Endodermal cell (in vitro differentiated cells): ENCODE results near the gene PLEKHA5. TPM values are rescaled to one million over a fixed set of nuclear protein-coding genes. Genes with fewer than 3 reads are reported as not detected.

Experiments used
- DNase-seq: peaks from one replicate; pipeline ENCODE4 v3.0.0-alpha.2; 2017
- H3K27ac ChIP-seq: 2 replicates; pipeline ENCODE4 v1.5.1; 2013; ENCODE audit warnings: mild to moderate bottlenecking, low read depth, low read length, moderate library complexity
- H3K27me3 ChIP-seq: 2 replicates; pipeline ENCODE4 v1.6.1; 2013; ENCODE audit warnings: mild to moderate bottlenecking, low read length, moderate library complexity; ENCODE audit not compliant: insufficient read depth, control insufficient read depth, poor library complexity, severe bottlenecking
- H3K36me3 ChIP-seq: 2 replicates; pipeline ENCODE4 v1.7.0; 2013; ENCODE audit warnings: mild to moderate bottlenecking, low read length, moderate library complexity; ENCODE audit not compliant: control insufficient read depth, insufficient read depth
- H3K4me1 ChIP-seq: one replicate; pipeline ENCODE4 v1.7.0; 2013; ENCODE audit warnings: low read length; ENCODE audit not compliant: control insufficient read depth, insufficient read depth
- H3K4me3 ChIP-seq: 2 replicates; pipeline ENCODE4 v1.5.1; 2013; ENCODE audit warnings: mild to moderate bottlenecking, low read length, moderate library complexity
- H3K9ac ChIP-seq: 2 replicates; pipeline ENCODE4 v1.6.1; 2013; ENCODE audit warnings: mild to moderate bottlenecking, low read length, moderate library complexity; ENCODE audit not compliant: poor library complexity, severe bottlenecking; ENCODE audit errors: extremely low read depth
- H3K9me3 ChIP-seq: 2 replicates; pipeline ENCODE4 v1.6.1; 2013; ENCODE audit warnings: mild to moderate bottlenecking, low read length, moderate library complexity; ENCODE audit not compliant: control insufficient read depth
- H3K27ac Mint-ChIP-seq: 2 replicates; pipeline ENCODE4 v1.8.0; 2020; ENCODE audit warnings: mixed read lengths
- H3K27me3 Mint-ChIP-seq: 2 replicates; pipeline ENCODE4 v1.8.0; 2021; ENCODE audit warnings: mild to moderate bottlenecking, mixed read lengths; ENCODE audit not compliant: insufficient read depth
- H3K36me3 Mint-ChIP-seq: 2 replicates; pipeline ENCODE4 v1.8.0; 2020; ENCODE audit warnings: low read depth, mixed read lengths
- H3K4me1 Mint-ChIP-seq: 2 replicates; pipeline ENCODE4 v1.8.0; 2020; ENCODE audit warnings: mixed read lengths
- H3K4me3 Mint-ChIP-seq: 2 replicates; pipeline ENCODE4 v1.8.0; 2020; ENCODE audit warnings: mild to moderate bottlenecking, moderate library complexity, mixed read lengths
- H3K9me3 Mint-ChIP-seq: 2 replicates; pipeline ENCODE4 v1.8.0; 2020; ENCODE audit warnings: mild to moderate bottlenecking, mixed read lengths
- CTCF ChIP-seq: fragments of 200-600 bp; sonication (generic); conservative IDR thresholded peaks from 2 replicates; pipeline ENCODE4 v1.5.0; 2021; ENCODE audit warnings: antibody characterized with exemption, mild to moderate bottlenecking
- WGBS, 2 experiments: methylation state at CpG; one replicate each; pipeline versions ENCODE4 v1.1.5 to v1.1.7; 2013; ENCODE audit warnings: missing lambda C conversion rate in 2 of 2, mixed read lengths in 1 of 2; ENCODE audit not compliant: insufficient coverage in 1 of 2, insufficient read length in 1 of 2; 5-methylcytosine and 5-hydroxymethylcytosine counted together
- total RNA-seq, 2 donors: library from RNA; stranded (reverse); fragmentation: NEBNext Ultra II Directional in 1 of 2; extraction: Animal tissue kit (Norgen Biotek cat#: 25700) in 1 of 2; gene quantifications; 2 replicates in 1 of 2; 3 replicates in 1 of 2; pipeline ENCODE4 v1.2.1, GENCODE V29; 2021

Gene PLEKHA5
- total RNA-seq, 2 donors from 2014 or later: 48.5 to 139 TPM

- Histone ChIP-seq H3K36me3 (peaks cover 60% of the 10 kb centered on the region), H3K27me3 (no peaks in the 10 kb centered on the region), H3K27ac (no peak overlapping the region), H3K4me1 (no peaks in the 10 kb centered on the region), H3K9ac (no peak overlapping the region), H3K4me3 (no peak overlapping the region), H3K9me3 (no peaks in the 10 kb centered on the region)
- Mint-ChIP-seq H3K4me3 (no peak overlapping the region), H3K36me3 (peaks cover 54% of the 10 kb centered on the region), H3K4me1 (no peaks in the 10 kb centered on the region), H3K27me3 (no peaks in the 10 kb centered on the region), H3K27ac (no peak overlapping the region), H3K9me3 (no peaks in the 10 kb centered on the region)
- no peak for TF ChIP-seq CTCF
- DNase-seq: no peak
These were observed 148.2 kb downstream of the PLEKHA5 start for GRCh38 chr12:19277711-19278110.

GRCh38 chr12:19278407-19278806, 148.9 kb downstream of the PLEKHA5 start:
- Histone ChIP-seq H3K27me3 (no peaks in the 10 kb centered on the region), H3K27ac (no peak overlapping the region), H3K9ac (no peak overlapping the region), H3K4me3 (no peak overlapping the region), H3K4me1 (no peaks in the 10 kb centered on the region), H3K9me3 (no peaks in the 10 kb centered on the region), H3K36me3 (peaks cover 57% of the 10 kb centered on the region)
- Mint-ChIP-seq H3K9me3 (no peaks in the 10 kb centered on the region), H3K36me3 (peaks cover 52% of the 10 kb centered on the region), H3K4me1 (no peaks in the 10 kb centered on the region), H3K27me3 (no peaks in the 10 kb centered on the region), H3K27ac (no peak overlapping the region), H3K4me3 (no peak overlapping the region)
- no peak for DNase-seq
- no peak for TF ChIP-seq CTCF
- 95 to 100% methylated on average over 2 of the region's 2 CpGs for whole genome bisulfite sequencing, 2 experiments

- H3K9me3 Mint-ChIP-seq: no peaks in the 10 kb centered on the region
- H3K36me3 Mint-ChIP-seq: peaks cover 61% of the 10 kb centered on the region
- no peak for TF ChIP-seq CTCF
- H3K27ac Mint-ChIP-seq: no peak overlapping the region
- no peaks in the 10 kb centered on the region for H3K4me1 ChIP-seq
- H3K27ac ChIP-seq: no peak overlapping the region
- H3K4me3 ChIP-seq: no peak overlapping the region
- no peak overlapping the region for H3K4me3 Mint-ChIP-seq
- peaks cover 49% of the 10 kb centered on the region for H3K36me3 ChIP-seq
- H3K9me3 ChIP-seq: no peaks in the 10 kb centered on the region
- DNase-seq: no peak
- no peaks in the 10 kb centered on the region for H3K27me3 ChIP-seq
- no peaks in the 10 kb centered on the region for H3K27me3 Mint-ChIP-seq
- H3K9ac ChIP-seq: no peak overlapping the region
- no peaks in the 10 kb centered on the region for H3K4me1 Mint-ChIP-seq
These were observed 152.7 kb downstream of the PLEKHA5 start for GRCh38 chr12:19282133-19282699.
